Adipocyte (in vitro differentiated cells): ENCODE data around the gene ADGRL3.

ENCODE experiments used
- DNase-seq: peaks from one replicate; pipeline ENCODE4 v3.0.0-alpha.2; 2015; ENCODE audit warnings: low read depth
- H3K27me3 ChIP-seq: replicated peaks from 2 replicates; pipeline ENCODE4 v1.7.0; 2013; ENCODE audit warnings: mild to moderate bottlenecking, low read length, moderate library complexity; ENCODE audit not compliant: control insufficient read depth, insufficient read depth
- H3K36me3 ChIP-seq: 2 replicates; pipeline ENCODE4 v1.7.0; 2013; ENCODE audit warnings: low read length, mild to moderate bottlenecking, moderate library complexity; ENCODE audit not compliant: control insufficient read depth, insufficient read depth, severe bottlenecking
- H3K4me1 ChIP-seq: 2 replicates; pipeline ENCODE4 v1.7.0; 2013; ENCODE audit warnings: mild to moderate bottlenecking, low read length, moderate library complexity; ENCODE audit not compliant: control insufficient read depth, insufficient read depth
- H3K4me3 ChIP-seq: 2 replicates; pipeline ENCODE4 v1.7.0; 2013; ENCODE audit warnings: mild to moderate bottlenecking, low read length, moderate library complexity
- H3K9ac ChIP-seq: 2 replicates; pipeline ENCODE4 v1.7.0; 2013; ENCODE audit warnings: mild to moderate bottlenecking, low read length, moderate library complexity
- H3K9me3 ChIP-seq: 2 replicates; pipeline ENCODE4 v1.7.0; 2013; ENCODE audit warnings: mild to moderate bottlenecking, low read length, moderate library complexity; ENCODE audit not compliant: control insufficient read depth

The ADGRL3 gene

DNA sequence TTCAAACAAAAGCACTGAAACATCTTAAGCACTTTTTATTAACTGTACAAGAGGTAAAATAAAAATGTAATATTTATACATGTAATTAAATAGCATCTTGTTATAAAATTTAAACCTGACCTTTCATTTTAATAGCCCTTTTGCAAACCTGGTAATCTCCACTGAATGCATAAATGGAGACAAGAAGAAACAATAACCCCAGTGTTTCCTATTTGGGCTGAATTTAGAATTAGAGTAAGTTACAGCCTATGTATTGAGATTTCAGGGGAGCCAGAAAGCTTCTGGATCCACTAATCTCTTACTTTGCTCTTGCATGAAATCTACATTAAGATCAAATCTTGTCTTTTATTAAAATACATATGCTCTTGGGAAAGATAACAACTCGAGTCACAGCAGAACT, 261.8 kb downstream of the ADGRL3 start:
- Histone ChIP-seq H3K4me3 (no peak overlapping the region), H3K4me1 (peaks cover 15% of the 10 kb centered on the region)

DNA sequence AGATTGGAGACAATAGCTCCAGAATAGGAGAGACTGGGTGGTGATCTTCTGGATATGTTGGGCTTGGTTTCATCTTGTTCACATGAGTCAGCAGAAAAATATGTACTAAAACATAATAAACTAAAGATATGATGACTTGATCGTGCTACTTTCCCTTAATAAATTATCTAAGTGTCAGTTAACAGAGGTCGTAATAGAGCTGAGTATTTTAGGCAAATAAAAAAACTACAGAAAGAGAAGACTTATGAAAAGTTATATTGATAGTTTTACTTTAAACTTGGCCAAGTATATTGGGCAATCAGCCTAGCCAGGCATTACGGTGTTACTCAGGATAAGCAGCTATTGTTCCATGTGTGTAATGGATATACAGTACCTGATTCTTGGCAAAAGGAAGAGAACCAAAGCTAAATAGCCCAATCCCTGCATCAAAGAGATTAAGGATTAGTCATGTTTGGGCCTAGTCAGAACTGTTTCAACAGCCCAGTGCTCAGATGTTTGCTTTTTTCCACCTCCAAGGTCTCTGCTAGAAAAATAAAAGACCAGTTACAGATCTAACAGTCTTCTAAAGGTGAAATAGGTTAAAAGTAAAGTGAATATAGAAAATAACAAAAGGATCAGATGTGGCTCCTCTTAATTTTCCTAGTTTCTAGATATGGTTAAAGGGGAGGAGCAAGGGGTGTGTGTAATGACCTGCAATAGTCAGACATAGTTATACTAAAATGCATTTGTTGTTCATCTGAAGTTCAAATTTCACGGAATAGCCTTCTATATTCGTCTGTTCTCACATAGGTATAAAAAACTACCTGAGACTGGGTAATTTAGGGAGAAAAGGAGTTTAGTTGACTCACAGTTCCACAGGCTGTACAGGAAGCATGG, 262.6 kb downstream of the ADGRL3 start:
- H3K4me1 ChIP-seq: peaks cover 15% of the 10 kb centered on the region
- H3K9ac ChIP-seq: no peak overlapping the region
- peak; percentile 34 for DNase-seq
- H3K4me3 ChIP-seq: no peak overlapping the region
- no peaks in the 10 kb centered on the region for H3K27me3 ChIP-seq
- H3K36me3 ChIP-seq: no peaks in the 10 kb centered on the region
- H3K9me3 ChIP-seq: no peaks in the 10 kb centered on the region

More for the DNA sequence above, 261.8 kb downstream of the ADGRL3 start:
- DNase-seq: no peak
- Histone ChIP-seq H3K9me3 (no peaks in the 10 kb centered on the region), H3K9ac (no peak overlapping the region), H3K36me3 (no peaks in the 10 kb centered on the region), H3K27me3 (no peaks in the 10 kb centered on the region)

DNA sequence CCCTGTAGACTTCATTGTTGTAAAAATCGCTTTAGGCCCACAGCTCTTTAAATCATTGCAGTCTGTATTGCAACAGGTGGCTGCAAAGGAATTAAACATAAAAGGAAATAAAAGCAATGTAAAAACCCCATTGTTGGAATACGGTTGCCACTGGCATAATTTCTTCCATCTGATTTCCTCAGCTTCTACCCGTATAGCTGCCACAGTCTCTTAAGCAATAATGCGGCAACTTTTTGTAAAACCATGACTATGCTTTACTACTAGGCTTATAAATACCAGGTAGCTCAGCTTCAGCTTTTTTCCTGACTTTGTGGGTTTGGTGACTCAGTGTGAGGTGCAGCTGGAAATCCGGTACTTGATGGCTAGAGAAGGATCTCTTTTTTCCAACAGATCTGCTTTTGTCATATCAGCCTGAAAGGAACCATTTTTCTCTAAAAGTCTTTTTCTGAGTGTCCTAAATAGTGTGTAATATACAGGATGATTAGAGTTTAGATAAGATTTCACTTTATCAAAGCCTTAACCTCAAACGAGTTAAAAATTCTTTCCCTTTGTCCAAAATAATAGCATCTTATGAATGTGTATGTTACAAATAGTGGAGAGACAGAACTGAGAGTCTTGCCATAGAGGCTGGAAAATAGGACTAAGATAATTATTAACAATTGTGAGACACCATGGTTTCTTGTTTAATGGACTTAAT, 268.0 kb downstream of the ADGRL3 start:
- no peaks in the 10 kb centered on the region for H3K9me3 ChIP-seq
- DNase-seq: peak; percentile 20
- H3K4me3 ChIP-seq: no peak overlapping the region
- H3K4me1 ChIP-seq: peaks cover 4% of the 10 kb centered on the region
- H3K9ac ChIP-seq: no peak overlapping the region
- no peaks in the 10 kb centered on the region for H3K27me3 ChIP-seq
- no peaks in the 10 kb centered on the region for H3K36me3 ChIP-seq

DNA sequence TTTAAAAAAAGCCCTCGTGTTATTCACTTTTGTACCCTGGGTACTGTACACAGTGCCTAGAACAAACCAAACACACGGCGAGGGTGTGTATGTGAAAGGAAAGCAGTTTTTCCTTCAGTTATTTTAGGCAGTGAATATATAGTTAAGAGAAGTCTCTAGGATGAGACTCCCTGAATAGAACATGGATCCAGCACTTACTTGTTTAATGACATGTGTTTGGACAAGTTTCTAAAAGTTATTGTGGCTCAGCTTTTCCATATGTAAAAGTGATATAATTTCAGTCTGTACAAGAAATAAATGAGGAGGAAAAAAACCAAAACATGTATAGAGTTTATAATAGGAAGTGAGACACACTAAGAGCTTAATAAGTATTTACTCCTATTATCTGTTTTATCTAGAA, 273.2 kb downstream of the ADGRL3 start:
- no peaks in the 10 kb centered on the region for H3K36me3 ChIP-seq
- no peaks in the 10 kb centered on the region for H3K9me3 ChIP-seq
- no peak for DNase-seq
- no peaks in the 10 kb centered on the region for H3K27me3 ChIP-seq
- H3K9ac ChIP-seq: no peak overlapping the region
- H3K4me3 ChIP-seq: no peak overlapping the region
- no peaks in the 10 kb centered on the region for H3K4me1 ChIP-seq

DNA sequence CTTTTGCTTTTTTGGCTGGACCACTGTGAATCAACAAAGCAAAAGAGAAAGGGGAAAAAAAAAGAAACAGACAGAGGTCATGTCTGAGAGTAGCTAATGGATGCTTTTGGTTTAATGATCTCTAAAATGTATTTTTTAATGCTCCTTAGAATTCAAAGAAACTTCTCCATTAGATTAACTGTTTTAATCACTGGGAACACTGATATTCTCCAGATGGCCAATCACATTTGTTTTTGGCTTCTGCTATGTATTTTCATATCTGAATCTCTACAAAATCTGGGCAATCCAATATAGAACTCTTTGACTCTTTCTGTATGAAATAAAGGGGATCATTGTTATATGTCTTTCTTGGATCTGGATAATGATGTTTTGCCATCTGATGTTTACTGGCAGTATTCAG, 278.2 kb downstream of the ADGRL3 start:
- no peak for DNase-seq
- H3K9me3 ChIP-seq: no peaks in the 10 kb centered on the region
- no peaks in the 10 kb centered on the region for H3K27me3 ChIP-seq
- no peaks in the 10 kb centered on the region for H3K4me1 ChIP-seq
- no peak overlapping the region for H3K9ac ChIP-seq
- H3K36me3 ChIP-seq: no peaks in the 10 kb centered on the region
- no peak overlapping the region for H3K4me3 ChIP-seq

DNA sequence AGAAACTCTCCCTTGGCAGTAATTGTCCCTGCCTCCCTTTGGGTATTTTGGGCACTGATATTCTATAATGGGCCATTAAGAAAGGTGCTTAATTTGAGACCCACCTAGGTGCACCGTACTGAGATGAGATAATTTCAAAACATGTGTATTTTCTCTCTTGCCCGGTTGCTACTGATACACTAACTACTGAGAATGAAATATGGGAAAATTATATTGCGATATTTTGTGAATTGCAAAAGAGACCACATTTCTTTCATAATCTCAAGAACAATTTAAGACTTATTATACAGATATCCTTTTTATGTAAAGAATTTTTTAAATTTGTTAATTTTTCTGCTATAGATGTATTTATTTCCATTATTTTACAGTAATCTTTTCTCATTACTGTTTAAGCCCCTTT, 284.9 kb downstream of the ADGRL3 start:
- no peaks in the 10 kb centered on the region for H3K9me3 ChIP-seq
- DNase-seq: peak; percentile 32
- H3K9ac ChIP-seq: no peak overlapping the region
- H3K4me1 ChIP-seq: no peaks in the 10 kb centered on the region
- no peak overlapping the region for H3K4me3 ChIP-seq
- H3K27me3 ChIP-seq: no peaks in the 10 kb centered on the region
- no peaks in the 10 kb centered on the region for H3K36me3 ChIP-seq

DNA sequence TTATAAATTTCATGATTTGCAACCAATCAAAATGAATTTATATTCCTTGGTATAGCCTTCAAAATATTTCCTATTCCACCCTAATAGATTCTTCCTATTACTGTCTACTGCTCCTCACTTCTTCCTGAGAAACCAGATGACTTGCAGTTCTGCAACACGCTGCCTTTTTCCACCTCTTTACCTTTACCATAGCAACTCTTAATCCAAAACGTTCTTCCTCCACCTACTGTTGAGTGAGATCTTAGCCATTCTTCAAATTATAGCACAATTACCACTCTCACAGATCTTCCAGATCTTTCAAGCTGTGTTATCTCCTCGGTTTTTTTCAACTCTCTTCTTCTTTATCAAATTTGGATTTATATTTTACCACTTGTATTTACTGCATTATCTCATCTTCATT, 289.8 kb downstream of the ADGRL3 start:
- Histone ChIP-seq H3K9ac (no peak overlapping the region), H3K9me3 (no peaks in the 10 kb centered on the region), H3K4me1 (no peaks in the 10 kb centered on the region), H3K36me3 (no peaks in the 10 kb centered on the region), H3K27me3 (no peaks in the 10 kb centered on the region), H3K4me3 (no peak overlapping the region)
- DNase-seq: no peak

DNA sequence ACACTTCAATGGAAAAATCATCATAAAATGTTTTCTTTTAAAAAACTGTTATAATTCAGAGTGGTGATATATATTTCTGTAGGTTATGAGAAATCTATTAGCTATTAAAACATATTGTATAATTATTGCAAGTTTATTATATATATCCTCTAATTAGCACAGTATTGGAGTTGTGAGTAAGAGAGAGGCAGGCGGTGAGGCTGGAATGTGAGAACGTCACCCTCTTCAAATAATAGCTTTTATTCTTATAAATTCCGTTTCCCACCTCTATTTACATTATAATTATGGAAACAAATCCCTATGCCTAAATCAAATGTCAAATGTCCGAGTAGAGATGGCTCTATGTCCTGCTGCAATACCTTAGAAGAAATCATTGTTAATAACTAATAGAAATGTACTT, 292.9 kb downstream of the ADGRL3 start:
- H3K27me3 ChIP-seq: no peaks in the 10 kb centered on the region
- no peaks in the 10 kb centered on the region for H3K9me3 ChIP-seq
- H3K4me3 ChIP-seq: no peak overlapping the region
- no peak for DNase-seq
- no peaks in the 10 kb centered on the region for H3K36me3 ChIP-seq
- no peak overlapping the region for H3K9ac ChIP-seq
- H3K4me1 ChIP-seq: no peaks in the 10 kb centered on the region

DNA sequence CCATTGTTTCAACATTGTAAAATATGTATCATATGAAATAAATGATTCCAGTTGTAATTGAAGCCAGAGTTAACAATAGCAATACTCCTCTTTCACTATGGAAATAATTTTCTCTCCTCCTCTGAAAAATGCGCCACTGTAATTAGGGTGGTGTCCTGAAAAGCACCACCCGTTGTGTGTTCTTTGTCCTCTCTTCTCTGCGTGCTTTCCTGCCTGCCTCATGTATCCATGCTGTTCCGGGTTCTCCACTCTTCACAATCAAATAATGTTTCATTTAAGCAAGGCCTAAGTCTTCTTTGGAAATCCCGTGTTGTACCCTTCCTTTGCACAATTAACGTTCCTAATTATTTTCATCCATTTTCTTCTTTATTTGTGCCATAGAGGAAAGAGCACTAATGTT, 293.3 kb downstream of the ADGRL3 start:
- Histone ChIP-seq H3K27me3 (no peaks in the 10 kb centered on the region), H3K36me3 (no peaks in the 10 kb centered on the region), H3K9ac (no peak overlapping the region), H3K4me3 (no peak overlapping the region), H3K4me1 (no peaks in the 10 kb centered on the region), H3K9me3 (no peaks in the 10 kb centered on the region)
- DNase-seq: no peak

DNA sequence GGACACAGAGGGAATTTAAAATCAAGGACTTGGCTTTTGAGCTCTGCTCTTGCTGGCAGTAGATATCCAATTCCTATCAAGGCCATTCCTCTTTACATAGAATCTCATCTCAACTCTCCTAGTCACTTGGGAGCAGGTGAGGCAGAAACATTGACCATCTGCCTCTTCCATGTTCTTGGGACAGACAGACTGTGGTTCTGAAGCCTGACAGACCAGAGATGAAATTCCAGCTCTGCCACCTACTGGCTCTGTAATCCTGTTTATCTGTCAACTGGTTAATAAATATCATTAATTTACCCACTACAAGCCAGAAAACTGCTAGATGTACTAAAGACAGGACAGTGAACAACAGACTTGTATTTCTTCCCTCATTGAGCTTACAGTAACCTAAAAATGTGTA, 300.8 kb downstream of the ADGRL3 start:
- H3K27me3 ChIP-seq: no peaks in the 10 kb centered on the region
- no peak for DNase-seq
- no peak overlapping the region for H3K4me3 ChIP-seq
- H3K4me1 ChIP-seq: no peaks in the 10 kb centered on the region
- H3K9me3 ChIP-seq: no peaks in the 10 kb centered on the region
- no peaks in the 10 kb centered on the region for H3K36me3 ChIP-seq
- H3K9ac ChIP-seq: no peak overlapping the region

DNA sequence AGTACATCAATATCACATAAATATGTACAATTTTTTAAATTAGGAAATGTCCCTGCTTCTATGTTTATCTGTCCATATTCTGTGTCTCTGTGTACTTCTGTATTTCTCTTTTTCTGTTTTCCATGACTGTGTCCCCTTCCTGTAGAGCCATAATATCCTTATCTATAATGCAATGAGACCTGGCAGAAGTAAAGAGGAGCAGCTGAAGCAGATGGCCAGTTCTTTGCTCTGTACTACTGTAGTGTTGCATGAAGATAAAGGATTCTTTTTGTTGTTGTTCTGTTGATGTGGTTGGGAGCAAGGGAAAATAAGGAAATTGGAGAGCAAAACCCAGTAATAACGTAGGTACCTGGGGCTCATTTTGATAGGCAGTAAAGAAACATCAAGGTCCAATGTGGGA, 301.7 kb downstream of the ADGRL3 start:
- DNase-seq: no peak
- H3K9ac ChIP-seq: no peak overlapping the region

More for the DNA sequence above, 301.7 kb downstream of the ADGRL3 start:
- Histone ChIP-seq H3K9me3 (no peaks in the 10 kb centered on the region), H3K27me3 (no peaks in the 10 kb centered on the region), H3K36me3 (no peaks in the 10 kb centered on the region), H3K4me1 (no peaks in the 10 kb centered on the region), H3K4me3 (no peak overlapping the region)
